Stimulated activated CD4-positive, alpha-beta T cell treated with anti-CD3 and anti-CD28 coated beads, TNF-alpha, amount 100 ng/mL, for 48 hours (primary cell): ENCODE data around the gene EFCAB10.

Source experiments
- DNase-seq, 3 donors: peaks; one replicate each; pipeline ENCODE4 v3.0.0-alpha.2; 2020; ENCODE audit warnings: low read depth in 3 of 3

The EFCAB10 gene, protein sequence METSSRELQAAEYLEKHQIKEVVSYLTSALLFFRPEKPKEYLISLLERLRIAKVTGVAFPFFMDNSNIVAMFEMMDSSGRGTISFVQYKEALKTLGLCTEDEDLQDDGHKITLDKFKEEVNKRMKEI

DNA sequence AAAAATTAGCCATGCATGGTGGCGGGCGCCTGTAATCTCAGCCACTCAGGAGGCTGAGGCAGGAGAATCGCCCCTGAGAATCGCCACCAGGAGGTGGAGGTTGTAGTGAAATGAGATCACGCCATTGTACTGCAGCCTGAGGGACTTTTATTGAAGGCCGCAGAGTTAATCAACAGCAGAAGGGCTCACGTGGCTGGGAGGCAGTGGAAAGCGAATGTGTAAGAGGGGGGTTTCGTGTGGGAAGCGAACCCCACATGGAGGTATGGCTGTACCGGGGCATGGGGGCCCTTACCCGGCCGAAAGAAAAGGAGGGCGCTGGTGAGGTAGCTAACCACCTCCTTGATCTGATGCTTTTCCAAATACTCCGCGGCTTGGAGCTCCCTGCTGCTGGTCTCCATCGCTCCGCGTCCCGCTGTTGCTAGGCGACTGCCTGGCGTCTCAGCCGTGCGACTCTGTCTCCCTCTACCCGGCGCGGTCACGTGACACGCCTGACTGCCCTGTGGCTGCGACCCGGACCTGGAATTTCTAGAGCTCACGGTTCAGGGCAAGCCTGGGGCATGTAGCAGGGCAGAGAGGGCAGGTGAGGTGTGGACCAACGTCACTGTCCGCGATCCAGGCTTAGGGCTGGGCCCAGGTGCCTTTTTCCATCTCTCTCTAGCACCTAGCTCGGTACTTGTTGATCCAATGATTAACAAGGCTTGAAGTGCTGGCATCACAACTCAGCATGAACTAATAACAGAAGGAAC is at the start of gene EFCAB10:
Gene EFCAB10 (minus strand): TSS at position 428 of the 746 bp plus-strand sequence. CDS start 30 bp downstream, at position 398.
- DNase-seq, result peak; percentile 37 to 55 (median 41)

DNA sequence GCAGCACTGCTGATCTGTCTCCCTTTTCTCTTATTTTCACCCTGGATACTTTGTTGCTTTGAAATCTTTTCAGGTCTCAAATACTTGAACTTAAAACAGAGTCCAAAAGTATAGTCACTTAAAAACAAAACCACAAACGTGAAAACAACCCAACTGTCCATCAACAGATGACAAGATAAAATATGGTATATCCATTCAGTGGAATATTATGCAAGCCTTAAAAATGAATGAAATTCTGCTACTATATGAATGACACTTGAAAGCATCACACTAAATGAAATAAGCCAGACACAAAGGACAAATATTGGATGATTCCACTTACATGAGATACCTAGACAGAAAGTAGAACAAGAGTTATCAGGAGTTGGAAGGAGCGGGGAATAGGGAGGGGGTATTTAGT is 44.7 kb upstream of the EFCAB10 start:
- DNase-seq, result no peak

DNA sequence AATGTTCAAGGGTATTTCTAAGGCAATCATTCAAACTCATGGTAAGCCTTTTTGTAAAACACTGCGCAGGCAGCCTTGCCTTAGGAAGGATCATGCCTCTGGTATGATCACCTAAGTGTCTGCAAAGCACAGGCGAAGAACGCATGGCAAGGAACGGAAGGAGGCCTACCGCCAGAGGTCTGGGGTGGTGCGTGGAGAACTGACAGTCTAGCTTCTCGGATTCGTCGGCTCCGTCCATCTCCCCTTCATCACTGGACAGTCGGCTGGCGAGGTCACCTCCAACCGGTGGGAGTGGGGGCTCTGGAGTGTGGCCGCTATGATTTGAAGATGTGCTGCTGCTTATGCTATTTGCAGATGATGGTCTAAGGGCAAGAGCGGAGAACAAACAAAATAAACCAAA is 42.6 kb upstream of the EFCAB10 start:
- DNase-seq, result no peak

DNA sequence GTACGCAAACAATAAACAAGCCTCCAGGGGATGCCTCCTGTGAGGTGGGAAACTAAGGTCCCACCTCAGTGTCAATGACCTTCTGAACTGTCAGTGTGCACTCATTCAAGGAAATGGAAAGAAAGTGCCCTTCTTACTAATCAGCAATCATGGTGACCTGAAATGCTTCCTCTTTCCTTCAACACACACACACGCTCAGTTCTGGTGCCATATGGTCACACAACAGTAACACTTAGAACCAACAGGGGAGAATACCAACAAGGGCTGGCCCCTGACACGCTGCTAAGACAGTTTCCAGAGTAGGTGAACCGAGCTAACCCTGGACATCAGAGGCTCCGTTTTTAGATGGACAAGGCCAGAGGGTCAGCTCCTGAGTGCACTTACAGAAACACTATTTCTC is 42.1 kb upstream of the EFCAB10 start:
- DNase-seq, result no peak

DNA sequence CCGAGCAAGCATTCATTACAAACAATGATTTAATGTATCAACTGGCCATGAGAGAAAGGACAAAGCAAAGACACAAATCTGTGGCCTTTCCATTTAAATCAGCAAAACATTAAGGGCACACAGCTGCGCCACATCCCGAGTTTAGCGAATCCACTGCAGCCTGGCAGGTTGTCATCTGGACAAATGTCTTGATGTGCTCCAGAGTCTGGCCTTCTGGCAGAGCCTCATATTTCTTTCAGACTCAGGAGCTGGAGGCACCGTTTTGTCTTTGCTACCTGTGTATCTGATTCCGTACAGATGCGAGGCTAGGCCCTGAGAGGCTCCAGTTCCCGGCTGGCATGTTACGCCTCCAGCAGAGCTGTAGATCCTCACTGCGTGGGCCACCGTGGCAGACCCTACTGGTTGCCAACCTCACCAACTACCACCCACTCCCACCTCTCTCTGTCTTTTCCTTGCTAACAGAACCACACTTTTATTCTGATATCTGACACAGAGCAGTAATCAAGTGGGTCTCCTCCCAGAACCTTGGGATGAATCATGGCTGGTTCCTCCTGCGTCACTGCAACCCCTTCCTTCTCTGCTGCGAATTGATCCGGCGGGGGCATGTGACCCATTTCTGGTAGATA is 40.9 kb upstream of the EFCAB10 start:
- DNase-seq, result no peak

DNA sequence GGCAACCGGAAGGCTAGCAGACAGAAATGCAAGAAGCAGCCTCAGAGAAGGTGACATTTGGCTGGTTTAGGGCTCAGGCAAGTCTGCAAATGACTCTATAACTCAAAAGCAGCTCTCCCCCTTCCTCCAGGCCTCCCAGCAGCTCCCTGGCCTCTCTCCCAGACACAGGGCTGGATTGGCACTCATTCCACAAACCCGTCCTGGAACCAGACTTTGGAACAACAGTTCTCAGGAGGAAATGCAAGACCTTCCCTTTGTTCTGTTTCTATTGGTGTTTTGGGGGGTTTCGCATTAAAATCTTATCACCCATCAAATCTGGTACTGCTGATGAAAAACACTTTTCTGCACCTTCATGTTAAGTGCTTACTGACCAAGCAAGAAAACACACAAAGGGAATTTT is 40.3 kb upstream of the EFCAB10 start:
- DNase-seq, result no peak

DNA sequence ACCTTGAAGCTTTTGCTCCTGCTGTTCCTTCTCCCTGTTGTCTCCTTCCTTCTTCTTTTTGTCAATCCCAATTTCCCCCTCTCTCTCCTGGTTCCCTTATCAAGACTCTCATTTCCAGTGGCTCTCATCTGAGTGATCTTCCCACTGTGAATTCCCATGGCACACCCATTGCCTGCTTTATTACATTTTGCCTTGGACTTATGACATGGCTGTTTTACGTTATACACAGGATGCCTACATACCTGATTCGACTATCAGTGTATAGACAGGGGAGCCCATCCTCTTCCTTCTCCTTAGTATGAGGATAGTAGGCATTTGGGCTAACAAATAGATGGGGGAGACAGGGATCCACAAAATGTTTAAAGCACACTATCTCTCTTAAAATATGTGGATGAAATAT is 39.9 kb upstream of the EFCAB10 start:
- no peak for DNase-seq

DNA sequence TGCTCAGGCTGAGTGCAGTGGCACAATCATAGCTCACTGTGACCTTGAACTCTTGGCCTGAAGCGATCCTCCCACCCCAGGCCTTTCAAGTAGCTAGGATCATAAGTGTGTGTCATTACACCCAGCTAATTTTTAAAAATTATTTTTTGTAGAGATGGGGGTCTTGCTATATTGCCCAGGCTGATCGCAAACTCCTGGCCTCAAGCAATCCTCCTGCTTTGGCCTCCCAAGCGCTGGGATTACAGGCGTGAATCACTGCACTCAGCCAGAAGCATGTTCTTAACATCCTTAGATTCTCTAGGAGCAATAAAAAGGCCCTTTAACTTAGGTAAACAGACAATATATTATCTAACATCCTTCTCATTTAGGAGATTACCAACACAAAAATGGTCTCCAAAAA is 38.3 kb upstream of the EFCAB10 start:
- DNase-seq, result no peak

DNA sequence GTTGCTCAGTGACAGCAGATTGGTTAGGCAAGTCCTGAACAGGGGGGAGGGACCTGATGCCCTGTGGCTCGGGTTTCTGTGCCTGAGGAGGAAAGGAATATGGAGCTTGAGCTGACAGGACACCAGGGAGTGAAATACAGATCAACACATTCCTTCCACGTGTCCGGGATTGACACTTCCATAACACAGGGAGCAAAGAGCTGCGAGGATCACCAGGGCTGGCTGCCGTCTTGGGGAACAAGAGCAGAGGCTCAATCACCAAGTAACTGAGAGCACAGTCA is 36.7 kb upstream of the EFCAB10 start:
- DNase-seq, result no peak

DNA sequence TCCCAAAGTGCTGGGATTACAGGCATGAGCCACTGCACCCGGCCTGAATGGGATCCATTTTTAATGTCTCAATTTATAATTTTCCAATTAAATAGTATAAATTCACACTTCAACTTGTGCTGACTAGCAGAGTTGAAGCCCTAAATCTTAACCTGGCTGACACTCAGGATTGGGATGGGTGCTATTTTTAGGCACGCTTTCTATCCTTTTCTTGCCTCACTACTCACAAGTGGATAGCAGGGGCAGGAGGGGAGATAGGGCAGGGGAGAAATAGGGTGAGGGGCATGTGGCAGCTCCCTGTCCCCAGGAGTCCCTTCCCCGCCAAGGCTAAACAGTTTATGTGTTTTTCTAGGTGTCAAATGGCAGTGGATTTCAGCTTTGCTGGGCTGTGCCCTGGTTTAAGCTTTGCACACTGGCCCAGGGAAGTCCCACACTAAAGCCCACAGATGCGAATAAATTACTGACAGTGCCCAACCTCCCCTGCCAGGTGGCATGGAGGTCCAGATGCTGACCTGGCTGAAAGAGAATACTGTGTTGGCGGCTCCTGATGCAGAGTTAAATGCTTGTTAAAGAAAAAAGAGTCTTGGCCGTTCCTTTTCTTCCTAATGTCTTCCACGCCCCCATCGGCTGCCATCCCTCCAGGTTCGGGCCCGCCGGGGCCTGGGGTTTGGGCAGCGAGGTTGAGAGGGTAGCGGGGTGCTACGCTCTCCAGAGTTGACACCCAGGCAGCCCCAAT is 36.2 kb upstream of the EFCAB10 start:
- no peak for DNase-seq

DNA sequence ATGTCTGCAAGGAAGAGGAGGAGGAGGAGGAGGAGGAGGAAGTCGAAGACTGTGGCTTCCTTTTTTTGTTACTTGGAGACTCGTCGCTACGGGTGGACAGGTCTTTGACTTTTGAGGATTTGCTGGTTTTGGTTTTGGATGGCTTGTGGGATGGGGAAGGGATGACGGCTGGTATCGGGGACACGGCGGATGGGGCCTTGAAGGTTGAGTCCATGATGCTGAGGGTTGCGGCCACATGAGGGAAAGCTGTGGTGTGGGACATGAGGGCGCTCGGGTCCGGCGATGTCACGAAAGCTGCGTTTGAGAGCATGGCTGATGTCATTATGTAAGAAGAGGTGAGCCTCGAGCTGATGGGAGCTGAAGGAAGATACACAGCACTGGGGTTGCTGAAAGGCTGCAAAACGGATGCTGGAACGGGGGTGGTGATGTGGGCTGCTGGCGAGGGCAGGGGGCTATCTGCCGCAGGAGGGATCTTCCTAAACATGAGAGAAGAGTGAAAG is 33.1 kb upstream of the EFCAB10 start:
- DNase-seq, result no peak

DNA sequence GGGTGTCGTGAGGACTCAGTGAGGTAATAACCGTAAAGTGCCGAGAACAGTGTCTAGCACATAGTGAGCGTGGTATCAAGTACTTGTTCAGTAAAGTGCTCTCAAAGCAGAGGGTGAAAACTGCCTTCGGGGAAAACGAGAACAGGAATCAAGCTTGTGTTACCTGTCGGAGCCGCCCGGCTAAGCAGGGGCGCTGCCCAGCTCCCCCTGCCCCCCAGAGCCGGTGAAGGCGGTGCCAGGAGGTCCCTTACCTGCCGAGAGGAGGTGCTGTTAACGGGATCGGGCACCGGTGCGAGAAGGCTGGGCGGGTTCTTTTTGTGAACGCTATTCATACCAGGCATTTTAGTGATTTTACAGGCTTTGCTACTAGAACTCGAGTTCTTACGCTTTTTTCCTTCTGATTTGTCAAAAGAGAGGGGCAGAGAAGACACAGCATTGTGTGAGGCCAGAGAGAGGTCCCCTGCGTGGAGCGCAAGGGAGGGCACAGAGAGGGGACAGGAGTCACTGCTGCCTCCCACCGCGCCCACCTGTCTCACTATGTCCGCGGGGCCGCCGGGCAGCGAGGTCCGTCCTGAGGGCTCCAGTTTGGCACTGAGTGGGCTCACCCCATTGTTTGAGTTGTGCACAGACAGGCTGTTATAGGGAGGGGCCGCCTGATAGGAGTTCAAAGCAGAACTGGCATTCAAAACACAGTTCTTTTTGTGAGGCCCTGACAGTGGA is 32.5 kb upstream of the EFCAB10 start:
- no peak for DNase-seq

DNA sequence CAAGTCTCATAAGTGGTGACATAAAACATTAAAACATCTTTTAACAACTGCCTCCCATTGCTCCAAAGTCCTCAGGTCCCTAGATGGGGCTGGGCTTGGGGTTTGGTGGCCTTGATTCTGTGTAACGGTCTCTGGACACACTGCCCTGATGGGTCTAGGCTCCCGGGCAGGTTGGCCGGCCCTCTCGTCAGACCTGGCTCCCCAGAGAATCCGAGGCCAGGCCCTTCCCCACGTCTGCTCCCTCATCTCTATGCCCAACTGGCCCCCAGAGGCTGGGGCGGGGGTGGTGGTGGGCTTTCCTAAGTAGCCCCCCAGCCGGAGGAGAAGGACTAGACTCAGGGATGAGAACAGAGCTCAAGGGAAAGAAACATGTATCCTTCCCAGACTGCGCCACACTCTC is 31.5 kb upstream of the EFCAB10 start:
- DNase-seq, result no peak

DNA sequence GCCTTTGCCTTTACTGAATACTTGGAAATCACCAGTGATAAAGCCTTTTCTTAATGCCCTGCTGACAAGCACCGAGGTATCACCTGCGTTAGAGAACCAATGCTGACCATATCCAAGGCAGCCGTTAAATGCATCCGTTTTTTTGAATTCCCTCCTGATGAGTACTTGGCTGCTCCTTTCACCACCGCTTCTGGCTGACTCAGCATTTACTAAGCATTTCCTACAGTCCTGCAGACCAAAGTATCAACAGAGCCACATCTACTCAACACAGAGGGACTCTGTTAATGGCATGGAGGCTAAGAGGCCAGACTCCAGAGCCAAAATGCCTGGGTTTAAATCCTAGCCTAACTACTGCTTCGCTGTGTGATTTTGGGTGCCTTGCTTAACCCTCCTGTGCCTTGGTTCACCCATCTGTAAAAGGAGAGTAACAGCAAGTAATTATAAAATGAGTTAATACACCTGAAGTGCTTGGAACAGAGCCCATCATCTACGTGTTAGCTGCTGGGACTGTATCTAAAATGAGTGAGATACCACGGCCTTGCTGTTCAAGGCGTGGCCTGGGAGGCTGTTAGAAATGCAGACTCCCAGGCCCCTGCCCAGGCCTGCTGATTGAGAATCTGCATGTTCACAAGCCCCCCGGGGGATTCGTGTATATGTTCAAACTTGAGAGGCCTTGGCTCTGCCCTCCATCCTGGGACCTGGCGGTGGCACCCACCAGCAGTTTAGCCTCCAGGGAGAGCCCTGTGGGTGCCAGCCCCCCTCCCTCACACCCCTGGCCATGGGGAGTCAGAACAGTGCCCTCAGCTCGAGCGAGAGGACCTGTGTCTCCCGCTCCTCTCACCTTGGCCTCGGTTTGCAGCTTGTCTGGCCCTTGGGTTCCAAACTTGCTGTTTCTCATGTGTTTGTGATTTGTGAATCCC is 30.8 kb upstream of the EFCAB10 start:
- DNase-seq, result no peak

DNA sequence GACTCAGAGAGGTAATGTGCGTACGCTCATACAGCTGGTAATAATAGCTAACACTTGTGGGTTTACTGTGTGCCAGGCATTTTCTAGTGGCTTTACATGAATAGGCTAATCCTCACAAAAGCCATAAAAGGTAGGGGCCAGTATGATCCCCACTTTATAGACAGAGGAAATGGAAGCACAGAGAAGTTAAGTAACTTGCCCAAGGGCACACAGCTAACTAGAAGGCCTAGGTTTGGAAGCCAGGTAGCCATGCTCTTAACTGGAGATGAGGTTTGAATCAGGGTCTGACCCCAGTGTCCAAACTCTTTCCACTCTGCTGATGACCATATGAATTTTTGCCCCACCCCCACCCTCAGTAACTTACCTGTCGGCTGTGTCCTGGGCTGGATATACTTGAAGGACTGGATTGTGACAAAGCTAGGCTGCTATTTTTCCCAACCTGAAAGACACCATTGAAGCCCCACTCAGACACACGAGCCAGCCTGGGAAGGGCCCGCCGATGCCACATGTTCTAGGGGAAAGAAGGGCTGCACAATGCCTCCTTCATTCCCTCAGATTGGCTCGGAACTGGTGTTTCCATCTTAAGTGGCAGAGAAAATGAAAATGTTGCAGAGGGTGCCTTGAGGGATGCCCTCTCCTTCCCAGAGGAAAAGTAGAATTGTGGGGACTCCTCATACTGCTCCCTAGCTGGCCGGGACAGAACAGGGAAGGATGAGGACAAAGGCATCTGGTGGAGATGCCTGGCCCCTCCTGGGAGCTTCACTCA is 29.1 kb upstream of the EFCAB10 start:
- DNase-seq, result no peak

DNA sequence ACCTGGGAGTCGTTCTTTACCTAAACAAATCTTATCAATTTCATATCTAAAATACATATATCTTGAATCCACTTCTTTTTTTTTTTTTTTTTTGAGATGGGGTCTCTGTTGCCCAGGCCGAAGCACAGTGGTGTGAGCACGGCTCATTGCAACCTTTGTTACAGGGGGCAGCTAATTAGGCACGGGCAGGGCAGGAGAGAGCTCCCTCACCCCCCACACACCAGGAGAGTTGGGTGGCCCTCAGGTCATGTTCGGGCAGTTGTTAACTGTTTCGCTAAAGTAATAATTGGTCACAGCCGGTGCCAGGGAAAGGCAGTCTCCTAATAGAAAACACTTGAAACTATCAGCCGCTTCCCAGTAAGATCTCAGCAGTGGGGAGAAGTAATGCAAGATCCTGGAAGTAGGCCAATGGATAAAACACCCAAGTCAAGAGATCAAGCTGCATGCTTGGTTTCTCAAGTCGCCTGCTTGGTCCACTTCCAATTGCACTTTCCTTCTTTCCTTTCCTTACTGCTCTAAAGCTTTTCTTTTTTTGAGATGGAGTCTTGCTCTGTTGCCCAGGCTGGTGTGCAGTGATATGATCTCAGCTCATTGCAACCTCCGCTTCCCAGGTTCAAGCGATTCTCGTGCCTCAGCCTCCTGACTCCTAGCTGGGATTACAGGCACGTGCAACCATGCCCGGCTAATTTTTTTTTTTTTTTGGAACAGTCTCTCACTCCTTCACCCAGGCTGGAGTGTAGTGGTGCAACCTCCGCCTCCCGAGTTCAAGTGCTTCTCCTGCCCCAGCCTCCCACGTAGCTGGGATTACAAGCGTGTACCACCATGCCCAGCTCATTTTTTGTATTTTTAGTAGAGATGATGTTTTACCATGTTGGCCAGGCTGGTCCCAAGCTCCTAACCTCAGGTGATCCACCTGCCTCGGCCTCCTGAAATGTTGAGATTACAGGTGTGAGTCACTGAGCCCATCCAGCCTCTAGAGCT is 21.3 kb upstream of the EFCAB10 start:
- DNase-seq, result no peak

DNA sequence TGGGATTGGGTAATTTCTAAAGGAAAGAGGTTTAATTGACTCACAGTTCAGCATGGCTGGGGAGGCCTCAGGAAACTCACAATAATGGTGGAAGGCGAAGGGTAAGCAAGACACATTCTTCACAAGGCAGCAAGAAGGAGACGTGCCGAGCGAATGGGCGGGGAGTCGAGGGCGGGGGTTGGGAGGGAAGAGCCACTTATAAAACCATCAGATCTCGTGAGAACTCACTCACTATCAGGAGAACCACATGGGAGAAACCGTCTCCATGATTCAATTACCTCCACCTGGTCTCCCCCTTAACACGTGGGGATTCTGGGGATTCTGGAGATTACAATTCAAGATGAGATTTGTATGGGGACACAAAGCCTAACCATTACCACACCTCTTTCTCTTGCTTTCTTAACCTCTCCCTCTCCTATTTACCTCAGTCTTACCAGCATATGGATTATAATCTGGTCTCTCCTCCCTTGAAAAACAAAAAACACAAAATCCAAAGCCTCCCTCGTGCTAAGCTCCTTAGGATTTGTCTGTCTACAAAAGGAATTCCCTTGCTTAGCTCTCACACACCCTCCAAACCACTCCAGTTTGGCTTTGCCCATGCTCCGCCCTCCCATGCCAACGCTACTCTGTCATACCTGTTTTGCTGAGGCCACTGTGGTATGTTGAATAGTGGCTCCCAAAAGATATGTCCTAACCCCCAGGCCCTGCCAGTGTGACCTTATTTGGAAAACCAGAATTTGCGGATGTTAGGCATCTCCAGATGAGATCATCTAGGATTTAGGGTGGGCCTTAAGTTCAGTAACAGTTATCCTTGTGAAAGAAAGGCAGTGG is 19.6 kb upstream of the EFCAB10 start:
- no peak for DNase-seq

DNA sequence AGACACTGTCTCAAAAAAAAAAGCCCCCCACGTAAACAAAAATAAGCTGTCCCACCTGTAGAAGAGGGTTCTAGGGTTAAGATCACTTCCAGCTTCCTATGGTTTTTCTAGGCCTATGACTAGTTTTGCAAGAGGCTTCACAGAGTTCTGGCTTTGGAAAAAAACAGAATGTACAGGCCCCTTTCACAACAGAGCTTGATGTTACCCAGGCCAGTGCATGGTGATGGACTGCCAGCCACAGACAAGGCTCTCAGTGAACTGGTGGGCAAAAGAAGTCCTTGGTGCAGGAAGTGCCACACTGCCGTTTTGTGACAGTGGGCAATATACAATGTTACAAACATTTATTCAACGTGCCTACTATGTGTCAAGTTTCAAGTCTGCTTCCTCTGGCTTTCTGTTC is 18.3 kb upstream of the EFCAB10 start:
- DNase-seq, result no peak
